Right lobe of liver (tissue), 6 donors: ENCODE data around the gene DNAL4. TPM values are rescaled to one million over a fixed set of nuclear protein-coding genes. Genes with fewer than 3 reads are reported as not detected.

ENCODE experiments used
- ATAC-seq, 4 donors: fragments of 200-7000 bp; cut with Tn5 transposase; one replicate each; pipeline ENCODE4 v1.9.1; 2020; ENCODE audit warnings: mild to moderate bottlenecking in 4 of 4, moderate library complexity in 4 of 4
- DNase-seq, 3 donors: peaks; one replicate each; pipeline ENCODE4 v3.0.0-alpha.2; 2020
- H3K27ac ChIP-seq, 3 donors: fragments of 200-600 bp; one replicate each; pipeline ENCODE4 v1.8.0; 2022
- H3K27me3 ChIP-seq, 2 donors: fragments of 200-600 bp; one replicate each; pipeline ENCODE4 v1.8.0; 2022
- H3K36me3 ChIP-seq, 4 donors: fragments of 200-600 bp; sonication (generic) in 1 of 4; one replicate each; pipeline versions ENCODE4 v1.5.1 to v1.8.0; 2017 to 2022; ENCODE audit warnings: control low read depth in 1 of 4
- H3K4me1 ChIP-seq, 4 donors: fragments of 200-600 bp; sonication (generic) in 1 of 4; one replicate each; pipeline versions ENCODE4 v1.5.1 to v1.8.0; 2017 to 2022; ENCODE audit warnings: control low read depth in 1 of 4
- H3K4me3 ChIP-seq, 3 donors: fragments of 200-600 bp; one replicate each; pipeline ENCODE4 v1.8.0; 2022
- H3K9me3 ChIP-seq, 4 donors: fragments of 200-600 bp; sonication (generic) in 1 of 4; one replicate each; pipeline versions ENCODE4 v1.5.1 to v1.8.0; 2017 to 2022; ENCODE audit warnings: control low read depth in 1 of 4
- POLR2A ChIP-seq: fragments of 450-650 bp; IDR thresholded peaks from one replicate; pipeline ENCODE4 v1.6.1; 2017; ENCODE audit warnings: antibody characterized with exemption, mild to moderate bottlenecking
- WGBS: methylation state at CpG from one replicate; pipeline ENCODE4 v1.1.6; 2018; ENCODE audit warnings: low coverage, low lambda C conversion rate; ENCODE audit not compliant: insufficient coverage; ENCODE audit errors: missing lambda C conversion rate; 5-methylcytosine and 5-hydroxymethylcytosine counted together
- intact Hi-C, 2 donors: fragments of 100-400 bp; cut with DNase I; formaldehyde crosslinking; loops; one replicate each; pipeline versions ENCODE4 v1.11.2 to v1.14.1; 2022
- total RNA-seq, 6 experiments: library from RNA; depleted of rRNA in 2 of 6; stranded (reverse); fragments of >200 nt in 2 of 6; fragmentation: NEBNext Ultra II Directional in 3 of 6; extraction: Animal tissue kit (Norgen Biotek cat#: 25700) in 3 of 6; gene quantifications; one replicate each; pipeline versions ENCODE4 v1.1.0 to v1.2.4, GENCODE V29; 2016 to 2023
- TF ChIP-seq, protein P1 (sequence below), 4 donors: fragments of 200-600 bp in 3 of 4; fragments of 450-650 bp in 1 of 4; IDR thresholded peaks; one replicate each; pipeline versions ENCODE4 v1.5.1 to v1.8.0; 2016 to 2022; ENCODE audit warnings: antibody characterized with exemption in 4 of 4, mild to moderate bottlenecking in 2 of 4
- donor health status: DM: no; HTN: yes; CAD: no.
- donor health status: DM: no; HTN: no; CAD: no.
- donor health status: DM: no; HTN: no; CAD: no.
- donor health status: DM: no; HTN: yes; CAD: no.
- donor health status: DM: no; HTN: yes; CAD: no.

The DNAL4 gene
- total RNA-seq, 6 experiments from 2014 or later, result 2.0 to 6.2 (median 5.1) TPM

DNA sequence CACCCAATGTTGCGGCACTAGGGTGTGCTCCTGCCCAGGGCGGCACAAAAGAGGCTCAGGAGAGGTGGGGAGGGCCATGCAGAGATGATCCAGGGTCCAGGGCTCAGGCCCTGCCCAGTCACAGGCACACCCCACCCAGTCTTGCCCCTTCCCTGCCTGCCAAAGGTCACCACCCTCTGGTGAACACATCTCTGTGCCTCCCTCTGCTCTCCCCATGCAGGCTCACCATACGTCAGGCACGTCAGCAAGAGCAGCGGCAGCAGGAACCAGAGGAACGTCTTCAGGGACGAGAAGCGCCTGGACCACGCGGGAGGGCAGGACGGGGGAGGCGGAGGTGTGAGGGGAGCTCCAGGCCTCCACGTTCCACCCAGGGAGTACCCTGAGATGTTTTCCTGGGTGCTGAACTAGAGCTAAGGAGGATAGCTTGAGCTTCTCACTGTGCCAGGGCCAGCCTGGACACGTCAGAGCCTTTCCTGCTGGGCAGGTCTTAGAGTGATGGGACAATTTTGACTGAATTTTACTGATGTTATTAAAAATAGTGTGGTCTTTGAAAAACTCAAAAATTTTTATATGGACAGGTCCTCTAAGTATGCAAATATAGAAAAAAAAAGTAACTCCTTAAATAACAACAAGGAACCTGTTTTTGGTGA, 45.3 kb downstream of the DNAL4 start:
- TF ChIP-seq, protein P1, sequence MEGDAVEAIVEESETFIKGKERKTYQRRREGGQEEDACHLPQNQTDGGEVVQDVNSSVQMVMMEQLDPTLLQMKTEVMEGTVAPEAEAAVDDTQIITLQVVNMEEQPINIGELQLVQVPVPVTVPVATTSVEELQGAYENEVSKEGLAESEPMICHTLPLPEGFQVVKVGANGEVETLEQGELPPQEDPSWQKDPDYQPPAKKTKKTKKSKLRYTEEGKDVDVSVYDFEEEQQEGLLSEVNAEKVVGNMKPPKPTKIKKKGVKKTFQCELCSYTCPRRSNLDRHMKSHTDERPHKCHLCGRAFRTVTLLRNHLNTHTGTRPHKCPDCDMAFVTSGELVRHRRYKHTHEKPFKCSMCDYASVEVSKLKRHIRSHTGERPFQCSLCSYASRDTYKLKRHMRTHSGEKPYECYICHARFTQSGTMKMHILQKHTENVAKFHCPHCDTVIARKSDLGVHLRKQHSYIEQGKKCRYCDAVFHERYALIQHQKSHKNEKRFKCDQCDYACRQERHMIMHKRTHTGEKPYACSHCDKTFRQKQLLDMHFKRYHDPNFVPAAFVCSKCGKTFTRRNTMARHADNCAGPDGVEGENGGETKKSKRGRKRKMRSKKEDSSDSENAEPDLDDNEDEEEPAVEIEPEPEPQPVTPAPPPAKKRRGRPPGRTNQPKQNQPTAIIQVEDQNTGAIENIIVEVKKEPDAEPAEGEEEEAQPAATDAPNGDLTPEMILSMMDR (IDR thresholded peaks at IDR 0.05), result no peak
- no peak for TF ChIP-seq POLR2A
- peaks cover 0 to 61% (median 7%) of the 10 kb centered on the region in 4 donors for H3K4me1 ChIP-seq
- H3K27ac ChIP-seq, result peak overlapping the region in 1 of 3 donors; percentile 100
- WGBS, result 89% methylated on average over 12 of the region's 14 CpGs
- H3K36me3 ChIP-seq, result peaks cover 0 to 87% (median 51%) of the 10 kb centered on the region in 4 donors
- no peaks in the 10 kb centered on the region for H3K27me3 ChIP-seq
- H3K4me3 ChIP-seq, result no peak overlapping the region
- no peak for DNase-seq
- H3K9me3 ChIP-seq, result no peaks in the 10 kb centered on the region
- peak; percentile 15 to 27 (median 22) for ATAC-seq
- intact Hi-C loops, result no loop called here

- Histone ChIP-seq H3K4me3 (no peak overlapping the region), H3K27ac (peak overlapping the region in 1 of 3 donors; percentile 79), H3K9me3 (no peaks in the 10 kb centered on the region), H3K36me3 (peaks cover 0 to 95% (median 56%) of the 10 kb centered on the region in 4 donors), H3K4me1 (peaks cover 0 to 35% (median 5%) of the 10 kb centered on the region in 4 donors), H3K27me3 (no peaks in the 10 kb centered on the region)
- intact Hi-C loops, result no loop called here
- no peak for TF ChIP-seq POLR2A
- TF ChIP-seq, protein P1 (IDR thresholded peaks at IDR 0.05), result no peak
- DNase-seq (no peak), ATAC-seq (peak in 1 of 4 donors; percentile 1)
- 84% methylated on average over 7 of the region's 14 CpGs for WGBS
Observed at GRCh38 chr22:38745676-38746460, 48.1 kb downstream of the DNAL4 start.

DNA sequence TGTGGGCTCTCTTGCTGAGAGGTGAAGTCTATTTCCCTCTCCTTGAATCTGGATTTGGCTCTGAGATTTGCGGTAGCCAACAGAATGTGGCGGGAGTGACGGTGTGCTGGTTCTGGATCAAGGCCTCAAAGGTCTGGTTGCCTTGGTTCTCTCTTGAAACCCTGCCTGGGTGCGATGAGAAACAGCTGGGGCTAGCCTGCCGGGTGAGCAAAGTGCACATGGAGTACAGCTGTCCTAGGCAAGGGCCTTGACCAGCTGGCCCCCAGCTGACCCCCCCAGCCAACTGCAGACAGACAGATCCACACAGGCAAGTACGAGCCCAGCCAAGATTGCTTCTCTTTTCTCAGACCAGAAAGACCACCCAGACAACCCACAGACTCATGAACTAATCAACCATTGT, 49.0 kb downstream of the DNAL4 start:
- H3K9me3 ChIP-seq, result no peaks in the 10 kb centered on the region
- 25% methylated on average over 5 of the region's 6 CpGs for WGBS
- ATAC-seq (peak; percentile 4 to 73 (median 44)), DNase-seq (peak in 2 of 3 donors; percentile 86 to 87)
- H3K27ac ChIP-seq, result peak overlapping the region in 1 of 3 donors; percentile 79
- peaks cover 0 to 35% (median 5%) of the 10 kb centered on the region in 4 donors for H3K4me1 ChIP-seq
- H3K36me3 ChIP-seq, result peaks cover 0 to 95% (median 61%) of the 10 kb centered on the region in 4 donors
- H3K4me3 ChIP-seq, result no peak overlapping the region
- H3K27me3 ChIP-seq, result no peaks in the 10 kb centered on the region
- TF ChIP-seq, protein P1 (IDR thresholded peaks at IDR 0.05), result no peak
- intact Hi-C loops, result no loop called here

GRCh38 chr22:38742176-38742942, 51.6 kb downstream of the DNAL4 start:
- Histone ChIP-seq H3K4me3 (no peak overlapping the region), H3K36me3 (peaks cover 3 to 96% (median 72%) of the 10 kb centered on the region in 4 donors), H3K27ac (no peak overlapping the region), H3K27me3 (no peaks in the 10 kb centered on the region), H3K4me1 (peaks cover 0 to 22% (median 0%) of the 10 kb centered on the region in 4 donors), H3K9me3 (no peaks in the 10 kb centered on the region)
- 93% methylated on average over 10 of the region's 25 CpGs for WGBS
- DNase-seq (peak in 1 of 3 donors; percentile 47), ATAC-seq (no peak)
- TF ChIP-seq, protein P1 (IDR thresholded peaks at IDR 0.05), result no peak
- no peak for TF ChIP-seq POLR2A
- intact Hi-C loops, result no loop called here
